PC-9 (cell line): ENCODE measurements around the gene ZFYVE9. TPM values are rescaled to one million over a fixed set of nuclear protein-coding genes. Genes with fewer than 3 reads are reported as not detected.

ENCODE experiments used
- BruUV-seq: library from RNA; stranded (reverse); fragments of 400-500 nt; replicated peaks from 2 replicates; lab custom pipeline; 2021; lab: Mats Ljungman, UMichigan
- CTCF ChIA-PET: fragments of 300-600 bp; sonication (Branson Sonifier 250); formaldehyde crosslinking; loops from one replicate; lab custom pipeline; 2022; ENCODE audit warnings: antibody characterized with exemption; lab: Charles Lee
- POLR2A ChIA-PET: fragments of 300-600 bp; sonication (Branson Sonifier 250); formaldehyde crosslinking; loops from one replicate; lab custom pipeline; 2022; ENCODE audit warnings: antibody characterized with exemption; ENCODE audit not compliant: unreplicated experiment; lab: Charles Lee
- DNase-seq, 2 experiments: peaks; one replicate each; pipeline versions ENCODE4 v3.0.0 to v3.0.0-alpha.2; 2015 to 2022; ENCODE audit warnings: mixed read lengths in 1 of 2
- H2AFZ ChIP-seq: fragments of 200-600 bp; sonication (generic); 2 replicates; pipeline ENCODE4 v1.8.1; 2017; ENCODE audit warnings: antibody characterized with exemption
- H3F3A ChIP-seq: fragments of 200-600 bp; sonication (generic); 2 replicates; pipeline ENCODE4 v1.8.1; 2017; ENCODE audit warnings: antibody characterized with exemption, mild to moderate bottlenecking, low read depth; ENCODE audit not compliant: insufficient read depth
- H3K27ac ChIP-seq: fragments of 200-600 bp; sonication (generic); 2 replicates; pipeline ENCODE4 v1.6.1; 2016; ENCODE audit warnings: mixed run types
- H3K27me3 ChIP-seq: fragments of 200-600 bp; sonication (generic); 2 replicates; pipeline ENCODE4 v1.6.1; 2016; ENCODE audit warnings: low read depth, mixed run types; ENCODE audit not compliant: insufficient read depth
- H3K36me3 ChIP-seq: fragments of 200-600 bp; sonication (generic); 2 replicates; pipeline ENCODE4 v1.6.1; 2016; ENCODE audit warnings: low read depth, mixed run types
- H3K4me1 ChIP-seq: fragments of 200-600 bp; sonication (generic); replicated peaks from 2 replicates; pipeline ENCODE4 v1.6.1; 2016; ENCODE audit warnings: mixed run types; ENCODE audit not compliant: insufficient read depth
- H3K4me2 ChIP-seq: fragments of 200-600 bp; sonication (generic); 2 replicates; pipeline ENCODE4 v1.6.1; 2017; ENCODE audit warnings: mixed run types
- H3K4me3 ChIP-seq: fragments of 200-600 bp; sonication (generic); 2 replicates; pipeline ENCODE4 v1.6.1; 2016; ENCODE audit warnings: mixed run types
- H3K79me2 ChIP-seq: fragments of 200-600 bp; sonication (generic); 2 replicates; pipeline ENCODE4 v1.6.1; 2017; ENCODE audit warnings: low read depth, mixed run types
- H3K9me2 ChIP-seq: fragments of 200-600 bp; sonication (generic); 2 replicates; pipeline ENCODE4 v1.8.1; 2017; ENCODE audit warnings: mild to moderate bottlenecking; ENCODE audit not compliant: insufficient read depth
- H3K9me3 ChIP-seq: fragments of 200-600 bp; sonication (generic); 2 replicates; pipeline ENCODE4 v1.8.1; 2016; ENCODE audit warnings: low read depth; ENCODE audit not compliant: insufficient read depth
- H4K20me1 ChIP-seq: fragments of 200-600 bp; sonication (generic); 2 replicates; pipeline ENCODE4 v1.8.1; 2017; ENCODE audit not compliant: insufficient read depth
- EZH2 ChIP-seq: fragments of 200-600 bp; sonication (generic); IDR thresholded peaks from 2 replicates; pipeline ENCODE4 v1.8.0; 2017; ENCODE audit warnings: antibody characterized with exemption, low read depth
- intact Hi-C: fragments of 100-400 bp; cut with micrococcal nuclease; formaldehyde crosslinking; loops from one replicate; pipeline ENCODE4 v1.10.0; 2022; ENCODE audit not compliant: unreplicated experiment
- total RNA-seq: library from RNA; stranded (reverse); gene quantifications from 2 replicates; pipeline ENCODE4 v1.2.3, GENCODE V29; 2021
- TF ChIP-seq, protein P1 (sequence below): fragments of 200-600 bp; sonication (generic); conservative IDR thresholded peaks from 2 replicates; pipeline ENCODE4 v1.6.1; 2017; ENCODE audit warnings: mixed run types, antibody characterized with exemption, mild to moderate bottlenecking, moderate library complexity

The ZFYVE9 gene
- total RNA-seq, 1 experiment from 2014 or later = 20.7 TPM

DNA sequence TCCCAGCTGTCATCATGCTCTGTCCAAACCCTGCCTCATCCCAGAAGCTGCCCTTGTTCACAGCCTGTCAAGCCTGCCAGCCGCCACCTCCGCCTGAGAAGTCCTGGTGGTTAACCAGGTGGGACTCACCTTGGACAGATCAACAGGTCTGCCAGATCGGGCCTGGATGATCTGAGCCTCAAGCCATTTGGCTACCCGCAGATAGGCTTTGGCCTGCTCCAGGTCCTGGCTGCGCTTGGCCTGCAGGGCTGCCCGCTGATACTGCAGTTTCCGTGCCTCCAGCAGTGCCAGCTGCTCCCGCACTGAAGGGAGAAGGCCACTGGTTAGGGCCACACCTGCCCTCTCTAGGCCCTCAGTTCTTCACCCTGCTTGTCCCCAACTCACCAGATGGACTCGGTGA is 215.5 kb downstream of the ZFYVE9 start:
- Histone ChIP-seq H3K27ac (no peak overlapping the region), H3K4me3 (no peak overlapping the region), H4K20me1 (no peaks in the 10 kb centered on the region), H3K4me2 (no peak overlapping the region), H2AFZ (no peak overlapping the region), H3K4me1 (no peaks in the 10 kb centered on the region), H3F3A (no peaks in the 10 kb centered on the region), H3K36me3 (peaks cover 11% of the 10 kb centered on the region; the same call in 1 of the 2 replicates), H3K27me3 (no peaks in the 10 kb centered on the region), H3K9me2 (no peaks in the 10 kb centered on the region), H3K9me3 (no peaks in the 10 kb centered on the region), H3K79me2 (no peaks in the 10 kb centered on the region)
- CTCF ChIA-PET = no interaction called here
- intact Hi-C loops = no loop called here
- POLR2A ChIA-PET = no interaction called here
- DNase-seq = no peak
- BruUV-seq = no TSS peak
- TF ChIP-seq EZH2 = no peak
- TF ChIP-seq, protein P1, sequence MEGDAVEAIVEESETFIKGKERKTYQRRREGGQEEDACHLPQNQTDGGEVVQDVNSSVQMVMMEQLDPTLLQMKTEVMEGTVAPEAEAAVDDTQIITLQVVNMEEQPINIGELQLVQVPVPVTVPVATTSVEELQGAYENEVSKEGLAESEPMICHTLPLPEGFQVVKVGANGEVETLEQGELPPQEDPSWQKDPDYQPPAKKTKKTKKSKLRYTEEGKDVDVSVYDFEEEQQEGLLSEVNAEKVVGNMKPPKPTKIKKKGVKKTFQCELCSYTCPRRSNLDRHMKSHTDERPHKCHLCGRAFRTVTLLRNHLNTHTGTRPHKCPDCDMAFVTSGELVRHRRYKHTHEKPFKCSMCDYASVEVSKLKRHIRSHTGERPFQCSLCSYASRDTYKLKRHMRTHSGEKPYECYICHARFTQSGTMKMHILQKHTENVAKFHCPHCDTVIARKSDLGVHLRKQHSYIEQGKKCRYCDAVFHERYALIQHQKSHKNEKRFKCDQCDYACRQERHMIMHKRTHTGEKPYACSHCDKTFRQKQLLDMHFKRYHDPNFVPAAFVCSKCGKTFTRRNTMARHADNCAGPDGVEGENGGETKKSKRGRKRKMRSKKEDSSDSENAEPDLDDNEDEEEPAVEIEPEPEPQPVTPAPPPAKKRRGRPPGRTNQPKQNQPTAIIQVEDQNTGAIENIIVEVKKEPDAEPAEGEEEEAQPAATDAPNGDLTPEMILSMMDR = no peak

DNA sequence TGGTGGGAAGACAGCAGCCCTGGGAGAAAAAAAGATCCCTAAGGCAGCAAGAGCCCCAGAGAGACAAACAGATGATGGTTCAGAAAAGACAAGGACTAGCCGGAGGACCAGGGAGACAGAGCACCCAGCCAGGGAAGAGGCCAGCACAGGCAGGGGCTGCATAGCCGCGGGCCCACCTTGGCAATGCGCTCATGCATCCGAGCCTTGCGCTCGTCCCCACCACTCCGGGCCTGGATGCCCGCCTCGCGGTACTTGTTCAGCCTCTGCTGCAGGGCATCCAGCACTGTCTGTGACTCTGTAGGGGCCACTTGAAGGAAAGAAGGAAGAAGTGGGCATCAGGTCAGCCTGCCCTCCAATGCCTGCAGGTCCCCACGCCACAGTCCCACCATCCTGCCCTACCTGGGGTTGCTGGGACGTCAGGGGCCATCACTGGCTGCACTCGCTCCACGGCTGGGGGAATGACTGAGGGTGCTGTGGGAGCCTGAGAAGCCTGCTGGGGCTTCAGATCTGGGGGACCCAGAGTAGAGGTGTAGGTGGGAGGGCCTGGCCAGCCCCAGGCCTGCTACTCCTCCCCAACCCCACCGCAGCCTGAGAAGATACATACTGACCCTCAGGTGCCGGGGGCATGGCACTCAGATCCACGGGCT is 217.1 kb downstream of the ZFYVE9 start:
- DNase-seq = no peak
- H3K4me1 ChIP-seq = no peaks in the 10 kb centered on the region
- peaks cover 2% of the 10 kb centered on the region; the same call in 1 of the 2 replicates for H3K79me2 ChIP-seq
- no peak overlapping the region for H3K27ac ChIP-seq
- ChIA-PET POLR2A (no interaction called here), CTCF (no interaction called here)
- intact Hi-C loops = no loop called here
- H3K9me2 ChIP-seq = no peaks in the 10 kb centered on the region
- H2AFZ ChIP-seq = no peak overlapping the region
- no peaks in the 10 kb centered on the region for H3K9me3 ChIP-seq
- no peaks in the 10 kb centered on the region for H4K20me1 ChIP-seq
- no peaks in the 10 kb centered on the region for H3K27me3 ChIP-seq
- H3K36me3 ChIP-seq = peaks cover 8% of the 10 kb centered on the region; the same call in 1 of the 2 replicates
- no TSS peak for BruUV-seq
- TF ChIP-seq, protein P1 = no peak
- TF ChIP-seq EZH2 = no peak
- H3K4me2 ChIP-seq = no peak overlapping the region
- no peak overlapping the region for H3K4me3 ChIP-seq
- H3F3A ChIP-seq = no peaks in the 10 kb centered on the region

DNA sequence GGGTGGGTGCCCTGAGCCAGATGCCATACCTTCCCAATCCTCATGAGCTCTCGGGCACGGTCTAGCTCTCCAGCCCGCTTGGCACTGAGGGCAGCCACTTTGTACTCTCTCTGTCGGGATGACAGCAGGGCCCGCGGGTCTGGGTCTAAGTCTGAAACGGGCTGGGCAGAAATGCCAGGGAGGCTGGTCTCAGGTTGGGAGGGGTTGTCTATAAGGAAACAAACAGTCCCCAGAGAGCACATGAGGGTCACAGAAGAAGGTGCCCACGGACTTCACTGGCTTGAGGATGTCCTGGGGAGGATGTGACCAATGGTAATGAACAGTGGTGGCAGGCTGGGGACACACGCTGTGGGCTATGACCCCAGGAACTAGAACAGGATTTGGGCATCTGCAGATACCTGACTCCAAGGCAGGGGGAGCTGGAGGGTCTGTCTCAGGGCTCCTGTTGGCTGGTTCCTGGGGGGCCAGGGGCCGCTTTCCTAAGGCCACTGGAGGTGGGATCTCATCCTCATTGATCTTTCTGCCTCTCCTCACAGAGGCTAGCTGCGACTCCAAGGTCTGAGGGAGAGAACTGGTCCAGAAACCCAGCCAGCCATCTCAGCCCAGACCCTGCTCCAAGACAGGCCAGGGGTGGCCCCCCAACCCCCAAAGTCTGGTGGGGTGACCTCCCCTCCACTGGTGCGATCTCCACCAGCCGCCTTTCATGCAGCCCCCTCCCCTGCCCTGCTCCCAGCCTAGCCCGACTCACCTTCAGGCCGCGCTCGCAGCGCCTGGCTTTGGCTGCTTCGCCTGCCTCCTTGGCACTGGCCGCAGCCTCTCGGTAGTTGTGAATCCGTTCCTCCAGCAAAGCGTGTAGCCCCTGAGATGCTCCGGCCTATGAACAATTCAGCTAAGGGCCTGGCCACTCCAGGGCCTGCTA is 218.0 kb downstream of the ZFYVE9 start:
- Histone ChIP-seq H3K79me2 (peaks cover 12% of the 10 kb centered on the region), H3K4me3 (no peak overlapping the region), H3K27me3 (no peaks in the 10 kb centered on the region), H3F3A (peaks cover under 1% of the 10 kb centered on the region; the same call in 1 of the 2 replicates), H4K20me1 (no peaks in the 10 kb centered on the region), H3K36me3 (peaks cover 8% of the 10 kb centered on the region; the same call in 1 of the 2 replicates), H3K9me2 (no peaks in the 10 kb centered on the region), H3K4me2 (no peak overlapping the region), H2AFZ (no peak overlapping the region), H3K27ac (no peak overlapping the region), H3K9me3 (no peaks in the 10 kb centered on the region), H3K4me1 (peaks cover 6% of the 10 kb centered on the region)
- ChIA-PET CTCF (no interaction called here), POLR2A (no interaction called here)
- no TSS peak for BruUV-seq
- TF ChIP-seq, protein P1 = no peak
- no peak for TF ChIP-seq EZH2
- no peak for DNase-seq
- intact Hi-C loops = no loop called here
